ENCODE data around the gene BRSK1. TPM values are rescaled to one million over a fixed set of nuclear protein-coding genes. Genes with fewer than 3 reads are reported as not detected.
A peak's percentile ranks its signal among the peaks of the same experiment; 100 is the strongest.

BRSK1 gene
- total and polyA plus RNA-seq, 5 donors from 2014 or later, result 1.5 TPM; not detected in 4

GRCh38 chr19:55250262-55251036 is 33.3 kb upstream of the BRSK1 start:
- H3K9me3 Mint-ChIP-seq, result no peaks in the 10 kb centered on the region
- H3K4me3 Mint-ChIP-seq, result peak overlapping the region in 3 of 4 donors; percentile 66 to 88 (median 81)
- Histone ChIP-seq H3K4me3 (ENCODE audit: low read depth, low read length) (no peak overlapping the region), H3K4me1 (ENCODE audit: control insufficient read depth, insufficient read depth, low read length, poor library complexity, severe bottlenecking) (peaks cover 69% of the 10 kb centered on the region), H3K27me3 (ENCODE audit: control insufficient read depth, insufficient read depth, low read length) (no peaks in the 10 kb centered on the region), H3K36me3 (ENCODE audit: control insufficient read depth, insufficient read depth, low read length) (peaks cover 38% of the 10 kb centered on the region), H3K9me3 (ENCODE audit: control insufficient read depth in 2 of 2, low read length in 2 of 2) (no peaks in the 10 kb centered on the region), H3K27ac (ENCODE audit: insufficient read depth, low read length, poor library complexity, severe bottlenecking) (peak overlapping the region; percentile 93)
- ATAC-seq (ENCODE audit: low read depth in 2 of 2) (no peak), DNase-seq (no peak)
- H3K36me3 Mint-ChIP-seq, result peaks cover 12% of the 10 kb centered on the region
- H3K27ac Mint-ChIP-seq, result peak overlapping the region; percentile 94 to 99 (median 96)
- no peaks in the 10 kb centered on the region for H3K27me3 Mint-ChIP-seq
- peaks cover 10 to 72% (median 34%) of the 10 kb centered on the region in 4 donors for H3K4me1 Mint-ChIP-seq

GRCh38 chr19:55251341-55252081 is 32.3 kb upstream of the BRSK1 start:
- H3K4me1 Mint-ChIP-seq, result peaks cover 16 to 83% (median 44%) of the 10 kb centered on the region in 4 donors
- no peaks in the 10 kb centered on the region for H3K9me3 ChIP-seq (ENCODE audit: control insufficient read depth in 2 of 2, low read length in 2 of 2)
- peak overlapping the region; percentile 73 to 88 (median 82) for H3K4me3 Mint-ChIP-seq
- ATAC-seq (ENCODE audit: low read depth in 2 of 2) (no peak), DNase-seq (peak in 2 of 3 donors; percentile 39 to 64)
- H3K27ac ChIP-seq (ENCODE audit: insufficient read depth, low read length, poor library complexity, severe bottlenecking), result peak overlapping the region; percentile 93
- no peaks in the 10 kb centered on the region for H3K9me3 Mint-ChIP-seq
- H3K27me3 Mint-ChIP-seq, result no peaks in the 10 kb centered on the region
- H3K36me3 Mint-ChIP-seq, result peaks cover 20% of the 10 kb centered on the region
- peak overlapping the region; percentile 61 for H3K4me3 ChIP-seq (ENCODE audit: low read depth, low read length)
- H3K36me3 ChIP-seq (ENCODE audit: control insufficient read depth, insufficient read depth, low read length), result peaks cover 27% of the 10 kb centered on the region
- peak overlapping the region; percentile 94 to 99 (median 96) for H3K27ac Mint-ChIP-seq
- peaks cover 80% of the 10 kb centered on the region for H3K4me1 ChIP-seq (ENCODE audit: control insufficient read depth, insufficient read depth, low read length, poor library complexity, severe bottlenecking)
- no peaks in the 10 kb centered on the region for H3K27me3 ChIP-seq (ENCODE audit: control insufficient read depth, insufficient read depth, low read length)

DNA sequence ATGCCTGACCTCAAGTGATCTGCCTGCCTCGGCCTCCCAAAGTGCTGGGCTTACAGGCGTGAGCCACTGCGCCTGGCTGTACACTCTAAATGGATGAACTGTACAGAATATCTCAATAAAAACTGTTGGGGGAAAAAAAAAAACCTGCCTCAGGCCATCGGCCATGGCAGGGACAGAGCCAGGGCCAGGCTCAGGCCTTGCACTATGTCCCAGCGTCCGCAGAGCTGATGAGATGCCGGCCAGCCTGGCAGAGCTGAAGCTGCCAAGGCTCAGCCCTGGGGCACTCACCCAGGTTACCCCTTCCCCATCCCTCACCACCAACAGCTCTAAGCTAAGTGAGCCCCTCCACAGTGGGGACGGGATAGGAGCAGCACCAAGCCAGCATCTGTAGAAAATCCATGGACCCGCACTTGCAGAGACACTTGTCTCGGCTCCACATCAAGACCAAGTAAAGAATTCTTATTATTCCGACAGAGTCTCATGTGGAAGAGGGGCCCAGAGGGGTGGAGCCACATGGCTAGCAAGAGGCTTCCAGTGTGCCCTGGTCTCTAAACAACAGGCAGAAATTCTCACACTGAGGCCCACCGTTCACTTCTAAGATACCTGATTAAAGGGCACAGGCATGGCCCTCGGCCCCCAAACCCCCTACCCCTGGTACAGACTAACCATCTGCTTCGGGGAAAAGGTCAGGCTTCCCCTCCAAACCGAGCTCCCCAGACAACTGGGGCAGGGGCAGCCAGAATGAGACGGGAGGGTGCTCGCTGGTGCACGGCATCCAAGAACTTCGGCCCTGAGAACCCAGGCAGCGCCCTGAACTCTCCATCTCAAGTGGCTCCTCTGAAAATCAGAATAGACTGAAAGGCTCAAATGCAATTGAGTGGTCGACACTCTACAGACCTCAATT is 30.8 kb upstream of the BRSK1 start:
- peaks cover 3% of the 10 kb centered on the region for H3K27me3 Mint-ChIP-seq
- peaks cover 16% of the 10 kb centered on the region for H3K36me3 ChIP-seq (ENCODE audit: control insufficient read depth, insufficient read depth, low read length)
- DNase-seq (no peak), ATAC-seq (ENCODE audit: low read depth in 2 of 2) (no peak)
- H3K4me1 ChIP-seq (ENCODE audit: control insufficient read depth, insufficient read depth, low read length, poor library complexity, severe bottlenecking), result peaks cover 87% of the 10 kb centered on the region
- peak overlapping the region; percentile 93 for H3K27ac ChIP-seq (ENCODE audit: insufficient read depth, low read length, poor library complexity, severe bottlenecking)
- peak overlapping the region; percentile 97 to 99 (median 97) for H3K4me3 Mint-ChIP-seq
- peak overlapping the region; percentile 94 to 98 (median 98) for H3K27ac Mint-ChIP-seq
- no peaks in the 10 kb centered on the region for H3K27me3 ChIP-seq (ENCODE audit: control insufficient read depth, insufficient read depth, low read length)
- peaks cover 16 to 89% (median 52%) of the 10 kb centered on the region in 4 donors for H3K4me1 Mint-ChIP-seq
- H3K36me3 Mint-ChIP-seq, result peaks cover 23% of the 10 kb centered on the region
- no peaks in the 10 kb centered on the region for H3K9me3 Mint-ChIP-seq
- peak overlapping the region; percentile 85 for H3K4me3 ChIP-seq (ENCODE audit: low read depth, low read length)
- H3K9me3 ChIP-seq (ENCODE audit: control insufficient read depth in 2 of 2, low read length in 2 of 2), result no peaks in the 10 kb centered on the region

DNA sequence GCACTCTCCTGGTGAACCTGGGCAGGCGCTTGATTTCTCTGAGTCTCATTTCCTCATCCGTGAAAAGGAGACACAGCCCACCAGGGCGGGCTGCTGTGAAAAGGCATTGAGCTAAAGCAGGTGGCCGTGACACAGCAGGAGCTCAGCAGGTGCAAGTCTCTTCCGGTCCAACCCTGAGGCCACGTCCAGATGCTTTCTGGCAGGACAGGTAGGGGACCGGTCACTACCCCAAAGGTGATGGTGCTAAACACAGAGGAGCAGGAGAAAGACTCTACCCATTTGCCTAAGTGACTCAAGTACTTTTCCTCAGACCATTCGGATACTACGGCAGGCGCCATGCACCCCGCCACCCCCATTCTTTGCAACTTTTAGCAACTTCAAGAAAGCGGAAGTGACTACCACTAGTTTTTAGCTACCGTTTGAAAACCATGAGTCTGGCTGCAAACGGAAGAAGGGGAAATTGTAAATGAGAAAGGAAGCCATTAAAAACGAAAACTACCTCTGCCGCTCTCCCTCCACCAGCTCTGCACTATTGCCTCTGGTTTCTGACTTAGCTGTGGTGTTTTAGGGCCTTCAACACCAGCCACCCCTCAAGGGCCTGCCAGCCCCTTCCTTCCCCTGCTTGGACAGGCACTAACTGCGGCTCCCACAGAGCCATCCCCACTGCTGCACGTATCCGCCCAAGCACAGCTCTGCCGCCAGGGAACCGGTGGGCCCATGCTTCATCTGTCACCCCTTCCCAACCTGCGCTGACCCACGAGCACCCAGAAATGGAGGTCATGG is 29.8 kb upstream of the BRSK1 start:
- Mint-ChIP-seq H3K9me3 (no peaks in the 10 kb centered on the region), H3K27me3 (peaks cover 4% of the 10 kb centered on the region), H3K36me3 (peaks cover 23% of the 10 kb centered on the region), H3K4me3 (peak overlapping the region; percentile 97 to 99 (median 97)), H3K27ac (peak overlapping the region; percentile 94 to 98 (median 98)), H3K4me1 (peaks cover 16 to 80% (median 43%) of the 10 kb centered on the region in 4 donors)
- Histone ChIP-seq H3K9me3 (ENCODE audit: control insufficient read depth in 2 of 2, low read length in 2 of 2) (no peaks in the 10 kb centered on the region), H3K27ac (ENCODE audit: insufficient read depth, low read length, poor library complexity, severe bottlenecking) (peak overlapping the region; percentile 93), H3K4me3 (ENCODE audit: low read depth, low read length) (peak overlapping the region; percentile 85), H3K36me3 (ENCODE audit: control insufficient read depth, insufficient read depth, low read length) (peaks cover 7% of the 10 kb centered on the region), H3K4me1 (ENCODE audit: control insufficient read depth, insufficient read depth, low read length, poor library complexity, severe bottlenecking) (peaks cover 79% of the 10 kb centered on the region), H3K27me3 (ENCODE audit: control insufficient read depth, insufficient read depth, low read length) (no peaks in the 10 kb centered on the region)
- peak; percentile 61 to 63 for ATAC-seq (ENCODE audit: low read depth in 2 of 2)
- peak; percentile 46 to 90 (median 84) for DNase-seq

DNA sequence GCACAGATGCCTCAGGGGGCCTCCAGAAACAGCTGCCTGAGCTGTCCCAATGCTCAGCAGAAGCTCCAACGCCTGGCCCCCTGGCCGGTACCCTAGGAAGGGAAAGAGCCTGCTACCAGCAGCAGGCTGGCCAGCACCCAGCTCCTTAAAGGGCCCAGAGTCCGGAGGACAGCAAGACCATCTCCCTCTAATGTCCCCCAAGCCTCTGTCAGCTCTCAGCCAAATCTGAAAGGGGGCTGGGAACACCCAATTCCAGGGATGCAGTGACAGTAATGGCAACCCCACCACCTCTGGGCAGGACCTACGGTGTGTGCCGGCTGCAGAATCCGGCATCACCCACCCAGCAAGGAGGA is 29.2 kb upstream of the BRSK1 start:
- Histone ChIP-seq H3K9me3 (ENCODE audit: control insufficient read depth in 2 of 2, low read length in 2 of 2) (no peaks in the 10 kb centered on the region), H3K27ac (ENCODE audit: insufficient read depth, low read length, poor library complexity, severe bottlenecking) (peak overlapping the region; percentile 93), H3K4me1 (ENCODE audit: control insufficient read depth, insufficient read depth, low read length, poor library complexity, severe bottlenecking) (peaks cover 83% of the 10 kb centered on the region), H3K4me3 (ENCODE audit: low read depth, low read length) (peak overlapping the region; percentile 85), H3K27me3 (ENCODE audit: control insufficient read depth, insufficient read depth, low read length) (no peaks in the 10 kb centered on the region), H3K36me3 (ENCODE audit: control insufficient read depth, insufficient read depth, low read length) (peaks cover 6% of the 10 kb centered on the region)
- no peaks in the 10 kb centered on the region for H3K9me3 Mint-ChIP-seq
- H3K27ac Mint-ChIP-seq, result peak overlapping the region; percentile 94 to 99 (median 98)
- H3K36me3 Mint-ChIP-seq, result peaks cover 23% of the 10 kb centered on the region
- ATAC-seq (ENCODE audit: low read depth in 2 of 2) (no peak), DNase-seq (no peak)
- H3K27me3 Mint-ChIP-seq, result peaks cover 4% of the 10 kb centered on the region
- peak overlapping the region; percentile 97 to 99 (median 97) for H3K4me3 Mint-ChIP-seq
- peaks cover 16 to 83% (median 46%) of the 10 kb centered on the region in 4 donors for H3K4me1 Mint-ChIP-seq

DNA sequence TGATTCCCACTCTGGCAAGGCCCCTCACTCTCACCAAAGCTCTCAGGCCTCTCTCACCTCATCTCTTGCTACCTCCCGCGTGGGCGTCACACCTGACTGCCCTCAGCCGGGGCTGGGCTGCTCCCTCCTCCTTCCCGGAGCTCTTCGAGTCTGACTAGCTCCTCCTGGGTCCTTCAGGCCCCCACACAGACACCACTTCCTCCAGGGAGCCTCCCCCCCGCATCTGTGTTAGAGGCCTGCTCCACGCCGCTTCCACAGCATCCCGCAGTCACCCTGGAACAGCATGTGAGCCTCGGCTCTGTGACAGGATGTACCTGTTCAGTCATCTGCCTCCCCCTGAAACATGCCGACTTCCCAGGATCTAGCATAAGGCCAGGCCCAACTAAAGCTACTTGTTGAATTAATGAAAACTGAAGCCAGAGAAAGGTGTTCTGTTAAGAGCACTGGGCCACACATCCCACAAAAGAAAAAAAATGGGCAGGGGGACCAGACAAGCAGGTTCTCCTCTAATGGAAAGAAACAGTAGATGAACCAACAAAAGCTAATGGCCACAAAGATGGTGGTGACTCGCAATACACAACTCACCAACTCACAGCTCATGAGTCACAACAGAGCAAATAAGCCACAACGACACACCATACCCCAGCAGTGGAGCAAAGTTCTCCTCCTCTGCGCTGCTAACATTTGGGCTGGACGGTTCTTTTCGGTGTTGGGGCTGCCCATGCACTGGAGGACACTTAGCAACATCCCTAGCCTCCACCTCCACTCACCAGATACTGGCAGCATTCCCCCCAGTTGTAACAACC is 28.0 kb upstream of the BRSK1 start:
- DNase-seq (peak in 2 of 3 donors; percentile 20 to 65), ATAC-seq (ENCODE audit: low read depth in 2 of 2) (no peak)
- Histone ChIP-seq H3K36me3 (ENCODE audit: control insufficient read depth, insufficient read depth, low read length) (no peaks in the 10 kb centered on the region), H3K9me3 (ENCODE audit: control insufficient read depth in 2 of 2, low read length in 2 of 2) (no peaks in the 10 kb centered on the region), H3K4me1 (ENCODE audit: control insufficient read depth, insufficient read depth, low read length, poor library complexity, severe bottlenecking) (peaks cover 80% of the 10 kb centered on the region), H3K4me3 (ENCODE audit: low read depth, low read length) (peak overlapping the region; percentile 85), H3K27me3 (ENCODE audit: control insufficient read depth, insufficient read depth, low read length) (no peaks in the 10 kb centered on the region), H3K27ac (ENCODE audit: insufficient read depth, low read length, poor library complexity, severe bottlenecking) (peak overlapping the region; percentile 93)
- H3K36me3 Mint-ChIP-seq, result peaks cover 20% of the 10 kb centered on the region
- peaks cover 16 to 81% (median 45%) of the 10 kb centered on the region in 4 donors for H3K4me1 Mint-ChIP-seq
- H3K9me3 Mint-ChIP-seq, result no peaks in the 10 kb centered on the region
- peak overlapping the region; percentile 97 to 99 (median 97) for H3K4me3 Mint-ChIP-seq
- peak overlapping the region; percentile 94 to 99 (median 98) for H3K27ac Mint-ChIP-seq
- peaks cover 4% of the 10 kb centered on the region for H3K27me3 Mint-ChIP-seq
